ENCODE data around the gene PCDHA4.
A peak's percentile ranks its signal among the peaks of the same experiment; 100 is the strongest.
"Not testable (repeated sequence)": the region's sequence is repeated elsewhere in the genome, so short reads cannot be mapped to it uniquely, and the experiment has no call there.

Gene PCDHA4

GRCh38 chr5:140806834-140807775, at the start of gene PCDHA4:
Gene PCDHA4 (plus strand): TSS chr5:140807068.
- DNase-seq (ENCODE audit: low read depth), result peak; percentile 10

DNA sequence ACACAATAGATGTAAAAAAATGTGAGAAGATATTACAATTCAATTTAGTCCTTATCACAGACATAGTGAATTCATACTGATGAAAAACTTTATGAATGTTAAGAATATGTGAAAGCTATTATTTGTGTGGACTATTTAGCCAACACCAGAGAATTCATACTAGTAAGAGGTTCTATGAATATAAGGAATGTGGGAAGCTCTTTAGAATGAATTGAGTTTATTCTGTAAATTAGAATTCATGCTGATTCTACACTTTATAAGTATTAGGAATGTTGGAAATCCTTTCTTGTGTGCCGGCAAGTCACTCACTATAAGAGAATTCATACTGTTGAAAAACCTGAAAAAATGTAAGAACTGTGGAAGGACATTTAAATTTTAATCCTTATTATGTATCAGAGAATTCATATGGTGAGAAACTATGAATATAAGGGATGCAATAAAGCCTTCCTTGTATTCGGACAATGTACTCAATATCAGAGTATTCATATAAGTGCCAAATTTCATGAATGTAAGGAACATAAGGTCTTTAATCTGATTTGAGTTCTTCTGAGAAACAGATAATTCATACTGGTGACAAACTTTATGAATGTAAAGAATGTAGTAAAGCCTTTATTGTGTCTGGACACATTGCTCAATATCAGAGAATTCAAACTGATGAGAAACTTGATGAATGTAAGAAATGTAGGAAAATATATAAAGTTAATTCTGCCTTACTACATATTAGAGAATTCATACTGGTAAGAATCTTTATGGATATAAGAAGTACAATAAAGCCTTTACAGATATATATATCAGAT, 42.5 kb upstream of the PCDHA4 start:
- DNase-seq (ENCODE audit: low read depth), result no peak

GRCh38 chr5:140767444-140767843, 39.4 kb upstream of the PCDHA4 start:
- no peak for DNase-seq (ENCODE audit: low read depth)

GRCh38 chr5:140780512-140780911, 26.4 kb upstream of the PCDHA4 start:
- DNase-seq (ENCODE audit: low read depth), result no peak

DNA sequence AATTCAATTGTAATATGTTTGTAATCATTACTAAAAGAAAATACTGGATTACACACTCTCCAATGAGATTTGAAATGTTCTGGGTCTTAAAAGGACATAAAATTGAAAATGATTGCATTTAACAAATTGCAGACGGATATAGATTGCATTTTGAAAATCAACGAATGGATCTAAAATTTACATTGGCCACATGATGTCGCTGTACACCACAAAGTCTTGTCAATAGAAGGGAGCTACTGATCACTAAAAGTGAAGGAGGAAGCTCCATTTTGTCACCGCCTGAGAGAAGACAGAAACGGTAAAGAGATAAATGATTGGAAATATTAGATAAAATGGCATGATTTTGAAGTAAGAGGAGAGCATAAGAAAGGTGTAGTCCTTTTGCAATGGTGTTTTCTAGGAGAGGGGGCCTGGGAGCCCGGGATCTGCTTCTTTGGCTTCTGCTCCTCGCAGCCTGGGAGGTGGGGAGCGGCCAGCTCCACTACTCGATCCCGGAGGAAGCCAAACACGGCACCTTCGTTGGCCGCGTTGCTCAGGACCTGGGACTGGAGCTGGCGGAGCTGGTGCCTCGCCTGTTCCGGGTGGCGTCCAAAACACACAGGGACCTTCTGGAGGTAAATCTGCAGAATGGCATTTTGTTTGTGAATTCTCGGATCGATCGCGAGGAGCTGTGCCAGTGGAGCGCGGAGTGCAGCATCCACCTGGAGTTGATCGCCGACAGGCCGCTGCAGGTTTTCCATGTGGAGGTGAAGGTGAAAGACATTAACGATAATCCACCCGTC, 20.8 kb upstream of the PCDHA4 start, which contains the start of gene PCDHA1:
TSS of gene PCDHA1 (plus strand) at position 236 of the 782 bp plus-strand sequence.
- DNase-seq (ENCODE audit: low read depth), result no peak

DNA sequence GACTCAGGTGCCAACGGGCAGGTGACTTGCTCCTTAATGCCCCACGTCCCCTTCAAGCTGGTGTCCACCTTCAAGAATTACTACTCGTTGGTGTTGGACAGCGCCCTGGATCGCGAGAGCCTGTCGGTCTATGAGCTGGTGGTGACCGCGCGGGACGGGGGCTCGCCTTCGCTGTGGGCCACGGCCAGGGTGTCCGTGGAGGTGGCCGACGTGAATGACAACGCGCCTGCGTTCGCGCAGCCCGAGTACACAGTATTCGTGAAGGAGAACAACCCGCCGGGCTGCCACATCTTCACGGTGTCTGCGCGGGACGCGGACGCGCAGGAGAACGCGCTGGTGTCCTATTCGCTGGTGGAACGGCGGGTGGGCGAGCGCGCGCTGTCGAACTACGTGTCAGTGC, 19.4 kb upstream of the PCDHA4 start:
- DNase-seq (ENCODE audit: low read depth), result not testable (repeated sequence)

DNA sequence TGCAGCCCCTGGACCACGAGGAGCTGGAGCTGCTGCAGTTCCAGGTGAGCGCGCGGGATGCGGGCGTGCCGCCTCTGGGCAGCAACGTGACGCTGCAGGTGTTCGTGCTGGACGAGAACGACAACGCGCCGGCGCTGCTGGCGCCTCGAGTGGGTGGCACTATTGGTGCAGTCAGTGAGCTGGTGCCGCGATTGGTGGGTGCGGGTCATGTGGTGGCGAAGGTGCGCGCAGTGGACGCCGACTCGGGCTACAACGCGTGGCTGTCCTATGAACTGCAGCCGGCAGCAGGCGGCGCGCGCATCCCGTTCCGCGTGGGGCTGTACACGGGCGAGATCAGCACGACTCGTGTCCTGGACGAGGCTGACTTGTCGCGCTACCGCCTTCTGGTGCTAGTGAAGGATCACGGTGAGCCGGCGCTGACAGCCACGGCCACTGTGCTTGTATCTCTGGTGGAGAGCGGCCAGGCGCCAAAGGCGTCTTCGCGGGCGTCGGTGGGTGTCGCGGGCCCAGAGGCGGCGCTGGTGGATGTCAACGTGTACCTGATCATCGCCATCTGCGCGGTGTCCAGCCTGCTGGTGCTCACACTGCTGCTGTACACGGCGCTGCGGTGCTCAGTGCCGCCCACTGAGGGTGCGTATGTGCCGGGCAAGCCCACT, 18.9 kb upstream of the PCDHA4 start:
- DNase-seq (ENCODE audit: low read depth), result not testable (repeated sequence)

DNA sequence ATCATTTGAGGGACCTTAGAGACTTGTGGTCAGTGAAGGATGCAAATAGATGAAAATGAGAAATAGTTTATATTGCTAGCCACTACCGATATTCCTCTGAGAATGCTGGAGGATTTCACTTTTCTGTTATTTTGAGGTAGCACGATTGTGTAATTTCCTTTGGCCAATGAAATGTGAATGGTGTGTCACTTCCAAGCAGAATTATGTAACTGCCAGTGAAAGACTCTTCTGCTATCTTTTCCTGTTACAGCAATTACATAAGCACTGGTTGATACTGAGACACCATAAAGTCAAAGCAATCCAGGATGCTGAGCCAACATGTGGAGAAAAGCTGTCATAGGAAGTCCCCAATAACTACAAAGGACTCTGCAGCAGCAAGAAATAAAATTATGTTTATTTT, 15.8 kb upstream of the PCDHA4 start:
- no peak for DNase-seq (ENCODE audit: low read depth)

DNA sequence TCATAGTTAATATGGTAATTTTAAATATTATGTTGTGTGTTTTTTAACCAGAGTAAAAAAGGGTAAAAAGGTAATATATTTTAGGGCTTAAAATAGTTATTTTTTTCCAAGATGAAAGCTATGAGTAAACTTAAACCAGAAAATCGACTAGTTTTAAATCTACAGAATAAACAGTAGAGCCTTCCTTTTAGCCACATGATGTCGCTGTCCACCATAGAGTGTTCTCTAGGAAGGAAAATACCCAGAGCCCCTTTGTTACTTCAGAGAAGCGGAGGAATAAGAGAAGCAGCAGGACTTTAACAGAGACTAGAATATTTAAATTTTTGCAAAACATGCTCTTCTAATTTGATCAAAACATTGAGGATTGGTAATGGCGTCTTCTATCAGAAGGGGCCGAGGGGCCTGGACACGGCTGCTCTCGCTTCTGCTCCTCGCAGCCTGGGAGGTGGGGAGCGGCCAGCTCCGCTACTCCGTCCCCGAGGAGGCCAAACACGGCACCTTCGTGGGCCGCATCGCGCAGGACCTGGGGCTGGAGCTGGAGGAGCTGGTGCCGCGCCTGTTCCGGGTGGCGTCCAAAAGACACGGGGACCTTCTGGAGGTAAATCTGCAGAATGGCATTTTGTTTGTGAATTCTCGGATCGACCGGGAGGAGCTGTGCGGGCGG, 12.1 kb upstream of the PCDHA4 start, which contains the start of gene PCDHA2:
TSS of gene PCDHA2 (plus strand) at position 258 of the 664 bp plus-strand sequence.
- DNase-seq (ENCODE audit: low read depth), result no peak

DNA sequence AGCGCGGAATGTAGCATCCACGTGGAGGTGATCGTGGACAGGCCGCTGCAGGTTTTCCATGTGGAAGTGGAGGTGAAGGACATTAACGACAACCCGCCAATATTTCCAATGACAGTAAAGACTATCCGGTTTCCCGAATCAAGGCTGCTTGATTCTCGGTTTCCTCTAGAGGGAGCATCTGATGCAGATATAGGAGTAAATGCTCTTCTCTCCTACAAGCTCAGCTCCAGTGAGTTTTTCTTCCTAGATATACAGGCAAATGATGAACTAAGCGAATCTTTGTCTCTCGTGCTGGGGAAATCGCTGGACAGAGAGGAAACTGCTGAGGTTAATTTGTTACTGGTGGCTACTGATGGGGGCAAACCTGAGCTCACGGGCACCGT, 11.6 kb upstream of the PCDHA4 start:
- no peak for DNase-seq (ENCODE audit: low read depth)

- not testable (repeated sequence) for DNase-seq (ENCODE audit: low read depth)
Observed at GRCh38 chr5:140796072-140796717, 10.7 kb upstream of the PCDHA4 start.

- no peak for DNase-seq (ENCODE audit: low read depth)
Observed at GRCh38 chr5:140796718-140797095, 10.2 kb upstream of the PCDHA4 start.

DNA sequence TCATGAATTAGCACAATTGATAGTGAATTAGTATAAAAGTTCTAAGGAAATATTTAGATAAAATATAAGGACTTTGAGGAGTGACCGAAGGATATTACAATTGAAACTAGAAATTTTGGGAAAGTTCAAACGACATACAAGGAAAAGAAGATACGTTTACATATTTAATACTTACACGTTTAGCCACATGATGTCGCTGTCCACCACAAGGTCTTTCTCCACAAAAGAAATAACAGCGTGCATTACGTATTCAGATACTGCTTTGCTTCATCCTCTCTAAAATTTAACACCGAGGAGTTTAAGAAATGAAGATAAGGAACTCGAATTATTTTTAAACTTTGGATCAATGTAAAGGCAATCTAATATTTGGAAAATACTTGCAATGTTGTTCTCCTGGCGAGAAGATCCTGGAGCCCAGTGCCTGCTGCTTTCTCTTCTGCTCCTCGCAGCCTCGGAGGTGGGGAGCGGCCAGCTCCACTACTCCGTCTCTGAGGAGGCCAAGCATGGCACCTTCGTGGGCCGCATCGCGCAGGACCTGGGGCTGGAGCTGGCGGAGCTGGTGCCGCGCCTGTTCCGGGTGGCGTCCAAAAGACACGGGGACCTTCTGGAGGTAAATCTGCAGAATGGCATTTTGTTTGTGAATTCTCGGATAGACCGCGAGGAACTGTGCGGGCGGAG, 5.9 kb upstream of the PCDHA4 start, which contains the start of gene PCDHA3:
TSS of gene PCDHA3 (plus strand) at position 242 of the 678 bp plus-strand sequence.
- no peak for DNase-seq (ENCODE audit: low read depth)

GRCh38 chr5:140801494-140801841, 5.4 kb upstream of the PCDHA4 start:
- DNase-seq (ENCODE audit: low read depth), result no peak

DNA sequence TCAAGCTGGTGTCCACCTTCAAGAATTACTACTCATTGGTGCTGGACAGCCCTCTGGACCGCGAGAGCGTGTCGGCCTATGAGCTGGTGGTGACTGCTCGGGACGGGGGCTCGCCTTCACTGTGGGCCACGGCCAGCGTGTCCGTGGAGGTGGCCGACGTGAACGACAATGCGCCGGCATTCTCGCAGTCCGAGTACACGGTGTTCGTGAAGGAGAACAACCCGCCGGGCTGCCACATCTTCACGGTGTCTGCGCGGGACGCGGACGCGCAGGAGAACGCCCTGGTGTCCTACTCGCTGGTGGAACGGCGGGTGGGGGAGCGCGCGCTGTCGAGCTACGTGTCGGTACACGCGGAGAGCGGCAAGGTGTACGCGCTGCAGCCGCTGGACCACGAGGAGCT, 4.5 kb upstream of the PCDHA4 start:
- DNase-seq (ENCODE audit: low read depth), result not testable (repeated sequence)

DNA sequence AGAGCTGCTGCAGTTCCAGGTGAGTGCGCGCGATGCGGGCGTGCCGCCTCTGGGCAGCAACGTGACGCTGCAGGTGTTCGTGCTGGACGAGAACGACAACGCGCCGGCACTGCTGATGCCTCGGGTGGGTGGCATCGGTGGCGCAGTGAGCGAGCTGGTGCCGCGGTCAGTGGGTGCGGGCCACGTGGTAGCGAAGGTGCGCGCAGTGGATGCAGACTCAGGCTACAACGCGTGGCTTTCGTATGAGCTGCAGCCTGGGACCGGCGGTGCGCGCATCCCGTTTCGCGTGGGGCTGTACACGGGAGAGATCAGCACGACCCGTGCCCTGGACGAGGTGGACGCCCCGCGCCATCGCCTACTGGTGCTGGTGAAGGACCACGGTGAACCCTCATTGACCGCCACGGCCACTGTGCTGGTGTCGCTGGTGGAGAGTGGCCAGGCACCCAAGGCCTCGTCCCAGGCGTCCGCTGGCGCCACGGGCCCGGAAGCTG, 4.0 kb upstream of the PCDHA4 start:
- DNase-seq (ENCODE audit: low read depth), result no peak

DNA sequence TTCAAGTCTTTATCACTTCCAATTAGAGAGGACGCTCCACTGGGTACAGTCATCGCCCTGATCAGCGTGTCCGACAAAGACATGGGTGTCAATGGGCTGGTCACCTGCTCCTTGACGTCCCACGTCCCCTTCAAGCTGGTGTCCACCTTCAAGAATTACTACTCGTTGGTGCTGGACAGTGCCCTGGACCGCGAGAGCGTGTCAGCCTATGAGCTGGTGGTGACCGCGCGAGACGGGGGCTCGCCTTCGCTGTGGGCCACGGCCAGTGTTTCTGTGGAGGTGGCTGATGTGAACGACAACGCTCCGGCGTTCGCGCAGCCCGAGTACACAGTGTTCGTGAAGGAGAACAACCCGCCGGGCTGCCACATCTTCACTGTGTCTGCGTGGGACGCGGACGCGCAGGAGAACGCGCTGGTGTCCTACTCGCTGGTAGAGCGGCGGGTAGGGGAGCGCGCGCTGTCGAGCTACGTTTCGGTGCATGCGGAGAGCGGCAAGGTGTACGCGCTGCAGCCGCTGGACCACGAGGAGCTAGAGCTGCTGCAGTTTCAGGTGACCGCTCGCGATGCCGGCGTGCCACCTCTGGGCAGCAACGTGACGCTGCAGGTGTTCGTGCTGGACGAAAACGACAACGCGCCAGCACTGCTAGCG, 1.5 kb downstream of the PCDHA4 start:
- not testable (repeated sequence) for DNase-seq (ENCODE audit: low read depth)

GRCh38 chr5:140808889-140809291, 2.0 kb downstream of the PCDHA4 start:
- no peak for DNase-seq (ENCODE audit: low read depth)

All from activated T-cell treated with anti-CD3 and anti-CD28 coated beads for 48 hours (primary cell).